ENCODE measurements around the gene TRAPPC5. TPM values are rescaled to one million over a fixed set of nuclear protein-coding genes. Genes with fewer than 3 reads are reported as not detected.

Gene TRAPPC5
- total and polyA plus RNA-seq, 8 donors, result 4.5 to 203 (median 18.8) TPM

GRCh38 chr19:7709932-7710460, 29.4 kb downstream of the TRAPPC5 start:
- Histone ChIP-seq H3K4me1 (peaks cover 0 to 9% (median 0%) of the 10 kb centered on the region in 4 donors), H3K9me3 (no peaks in the 10 kb centered on the region), H3K27me3 (peaks cover 0 to 9% (median 0%) of the 10 kb centered on the region in 3 donors), H3K4me3 (no peak overlapping the region), H3K36me3 (no peaks in the 10 kb centered on the region), H3K27ac (no peak overlapping the region)
- WGBS, 5 donors, result 64 to 77% (median 76%) methylated on average over 8 to 10 of the region's 10 CpGs
- intact Hi-C loops (cut with DNase I; ENCODE audit: low total_unique reads), result no loop called here
- DNase-seq, result no peak
- no peak for TF ChIP-seq POLR2A (IDR thresholded peaks at IDR 0.05)
- no peak for TF ChIP-seq EP300 (IDR thresholded peaks at IDR 0.05)
- TF ChIP-seq CTCF (IDR thresholded peaks at IDR 0.05), result no peak
- no peak for TF ChIP-seq POLR2AphosphoS5 (IDR thresholded peaks at IDR 0.05)

- peaks cover 0 to 4% (median 0%) of the 10 kb centered on the region in 3 donors for H3K27me3 ChIP-seq
- H3K4me1 ChIP-seq, result peaks cover 0 to 5% (median 0%) of the 10 kb centered on the region in 4 donors
- intact Hi-C loops (cut with DNase I; ENCODE audit: low total_unique reads), result no loop called here
- DNase-seq, result no peak
- no peak overlapping the region for H3K27ac ChIP-seq
- no peak overlapping the region for H3K4me3 ChIP-seq
- TF ChIP-seq EP300 (IDR thresholded peaks at IDR 0.05) (no peak), POLR2A (IDR thresholded peaks at IDR 0.05) (no peak), CTCF (IDR thresholded peaks at IDR 0.05) (no peak)
- H3K9me3 ChIP-seq, result peaks cover 0 to 3% (median 0%) of the 10 kb centered on the region in 4 donors
- H3K36me3 ChIP-seq, result no peaks in the 10 kb centered on the region
- 67 to 83% (median 79%) methylated on average over 5 of the region's 5 CpGs for WGBS, 5 donors
These were observed 30.0 kb downstream of the TRAPPC5 start for GRCh38 chr19:7710616-7711015.

- intact Hi-C loops (cut with DNase I; ENCODE audit: low total_unique reads), result no loop called here
- no peak for DNase-seq
- peaks cover 0 to 16% (median 5%) of the 10 kb centered on the region in 4 donors for H3K9me3 ChIP-seq
- H3K27ac ChIP-seq, result no peak overlapping the region
- H3K4me3 ChIP-seq, result no peak overlapping the region
- no peak for TF ChIP-seq POLR2AphosphoS5 (IDR thresholded peaks at IDR 0.05)
- no peak for TF ChIP-seq POLR2A (IDR thresholded peaks at IDR 0.05)
- TF ChIP-seq CTCF (IDR thresholded peaks at IDR 0.05), result no peak
- TF ChIP-seq EP300 (IDR thresholded peaks at IDR 0.05), result no peak
- WGBS, 5 donors, result 62 to 84% (median 75%) methylated on average over 1 of the region's 1 CpG
- no peaks in the 10 kb centered on the region for H3K4me1 ChIP-seq
- H3K36me3 ChIP-seq, result no peaks in the 10 kb centered on the region
- H3K27me3 ChIP-seq, result peaks cover 0 to 16% (median 0%) of the 10 kb centered on the region in 3 donors
These were observed 35.0 kb downstream of the TRAPPC5 start for GRCh38 chr19:7715671-7716070.

- Histone ChIP-seq H3K36me3 (no peaks in the 10 kb centered on the region), H3K4me1 (no peaks in the 10 kb centered on the region), H3K4me3 (no peak overlapping the region), H3K27ac (no peak overlapping the region), H3K9me3 (peaks cover 0 to 16% (median 5%) of the 10 kb centered on the region in 4 donors), H3K27me3 (peaks cover 0 to 19% (median 0%) of the 10 kb centered on the region in 3 donors)
- TF ChIP-seq EP300 (IDR thresholded peaks at IDR 0.05), result no peak
- no peak for TF ChIP-seq POLR2A (IDR thresholded peaks at IDR 0.05)
- TF ChIP-seq POLR2AphosphoS5 (IDR thresholded peaks at IDR 0.05), result no peak
- TF ChIP-seq CTCF (IDR thresholded peaks at IDR 0.05), result no peak
- DNase-seq, result no peak
- intact Hi-C loops (cut with DNase I; ENCODE audit: low total_unique reads), result no loop called here
- 74 to 84% (median 79%) methylated on average over 1 of the region's 1 CpG for WGBS, 5 donors
These were observed 36.1 kb downstream of the TRAPPC5 start for GRCh38 chr19:7716762-7717161.

Data from stomach (tissue), 9 donors.